COLO829 (cell line): ENCODE results near the gene CLTC.
"Not testable (repeated sequence)": the region's sequence is repeated elsewhere in the genome, so short reads cannot be mapped to it uniquely, and the experiment has no call there.

Experiments
- DNase-seq: peaks from one replicate; pipeline ENCODE4 v3.0.0; 2012; ENCODE audit warnings: low spot score

Gene CLTC

DNA sequence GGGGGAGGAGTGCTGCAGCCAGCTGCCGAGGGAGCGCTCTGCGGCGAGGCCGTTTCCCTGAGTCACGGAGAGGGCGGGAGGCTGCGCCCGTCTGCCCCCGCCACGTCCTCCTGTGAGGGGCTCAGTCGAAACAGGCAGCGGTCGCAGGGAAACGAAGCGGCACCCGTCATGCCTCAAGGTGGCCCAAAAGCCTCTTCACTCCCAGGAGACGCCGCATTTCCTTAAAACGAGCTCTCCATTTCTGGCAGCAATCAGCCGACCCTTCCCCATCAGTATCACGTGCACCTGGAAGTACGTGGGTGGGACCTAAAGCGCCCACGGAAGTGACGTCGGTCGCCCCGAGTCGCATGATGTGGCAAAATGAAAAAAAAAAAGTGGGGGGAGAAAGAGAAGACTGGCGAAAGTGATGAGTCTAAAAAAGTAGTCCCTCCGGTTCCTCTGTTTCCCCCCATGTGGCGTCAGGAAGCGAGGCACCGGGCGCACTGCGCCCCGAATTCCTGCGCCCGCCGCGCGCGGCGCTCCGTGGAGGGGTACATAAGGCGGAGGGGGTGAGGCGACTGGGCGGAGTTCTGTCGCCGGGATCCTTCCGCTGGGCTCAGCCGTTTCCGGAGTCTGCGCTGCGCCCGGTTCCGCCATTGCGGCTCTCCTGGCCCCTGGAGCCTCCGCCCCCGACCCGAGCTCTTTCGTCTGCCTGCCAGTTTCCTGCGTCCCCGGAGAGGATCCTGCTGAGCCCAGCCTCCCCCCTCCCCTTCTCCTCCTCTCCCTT lies at the start of gene CLTC:
TSS of gene CLTC (plus strand) at position 598 of the 766 bp plus-strand sequence. CDS start 237 bp downstream, outside the sequence.
- DNase-seq, result peak; percentile 91

DNA sequence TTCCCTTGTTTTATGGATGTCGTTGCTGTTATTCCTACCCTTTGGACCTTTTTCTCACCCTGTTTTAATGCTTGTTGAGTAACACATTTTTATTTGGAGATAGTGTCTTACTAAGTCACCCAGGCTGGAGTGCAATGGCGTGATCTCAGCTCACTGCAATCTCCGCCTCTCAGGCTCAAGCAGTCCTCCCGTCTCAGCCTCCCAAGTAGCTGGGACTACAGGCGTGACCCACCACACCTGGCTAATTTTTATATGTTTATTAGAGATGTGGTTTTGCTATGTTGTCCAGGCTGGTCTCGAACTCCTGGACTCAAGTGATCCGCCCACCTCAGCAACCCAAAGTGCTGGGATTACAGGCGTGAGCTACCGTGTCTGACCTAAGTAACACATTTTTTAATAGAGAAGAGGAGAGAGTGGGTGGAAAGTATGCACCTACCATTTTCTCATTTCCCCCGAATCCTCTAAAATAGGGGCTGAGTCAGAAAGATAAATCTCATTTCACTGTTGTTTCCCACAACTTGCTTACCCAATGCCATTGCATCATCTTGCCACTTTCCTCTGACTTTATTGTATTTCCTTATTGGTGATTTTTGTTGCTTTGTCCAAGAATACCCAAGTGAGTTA lies 47.3 kb upstream of the CLTC start:
- DNase-seq, result no peak

DNA sequence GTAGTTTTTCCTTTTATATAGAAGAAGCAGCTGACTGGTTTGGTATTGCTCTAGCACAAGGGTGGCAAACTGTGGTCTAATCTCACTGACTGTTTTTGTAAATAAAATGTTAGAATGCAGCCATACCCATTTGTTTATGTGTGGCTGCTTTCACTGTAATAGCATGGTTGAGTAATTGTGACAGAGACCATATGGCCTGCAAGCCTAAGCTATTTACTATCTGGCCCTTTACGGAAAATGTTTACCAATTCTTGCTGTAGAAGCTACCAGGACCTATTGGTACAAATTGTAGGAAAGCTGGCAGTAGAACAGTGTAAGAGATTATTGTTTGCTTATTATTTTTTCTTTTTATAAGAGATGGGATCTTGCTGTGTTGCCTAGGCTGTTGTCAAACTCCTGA lies 35.5 kb upstream of the CLTC start:
- not testable (repeated sequence) for DNase-seq

- no peak for DNase-seq
Observed at GRCh38 chr17:59600169-59600568, 19.5 kb upstream of the CLTC start.

GRCh38 chr17:59601130-59601529 lies 18.6 kb upstream of the CLTC start:
- DNase-seq, result no peak

- no peak for DNase-seq
Observed at GRCh38 chr17:59607061-59607460, 12.6 kb upstream of the CLTC start.

DNA sequence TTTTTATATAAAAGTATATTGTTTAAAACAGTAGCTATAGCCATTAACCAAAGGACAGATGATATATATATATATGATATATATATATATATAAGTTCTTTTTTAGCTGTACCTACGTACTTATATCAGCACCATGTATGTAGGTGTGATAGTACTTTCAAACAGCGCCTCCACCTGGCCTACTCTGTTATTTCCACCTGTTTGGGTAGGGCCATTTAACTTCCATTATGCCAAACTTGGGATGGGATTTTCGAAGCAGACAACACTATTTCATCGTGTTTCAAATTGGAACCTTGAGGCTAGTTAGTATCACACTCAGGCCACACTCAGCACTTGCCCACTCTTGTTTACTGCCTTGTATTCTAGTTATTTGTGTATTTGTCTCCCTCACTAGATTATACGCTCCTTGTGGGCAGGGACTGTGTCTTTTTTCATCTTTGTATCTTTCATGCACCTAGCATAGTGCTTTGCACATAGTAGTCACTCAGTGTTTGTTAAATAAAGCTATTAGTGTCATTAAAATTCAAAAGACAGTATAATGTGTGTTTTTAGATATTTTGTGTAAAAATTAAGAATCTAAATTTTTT lies 11.8 kb upstream of the CLTC start:
- DNase-seq, result no peak

DNA sequence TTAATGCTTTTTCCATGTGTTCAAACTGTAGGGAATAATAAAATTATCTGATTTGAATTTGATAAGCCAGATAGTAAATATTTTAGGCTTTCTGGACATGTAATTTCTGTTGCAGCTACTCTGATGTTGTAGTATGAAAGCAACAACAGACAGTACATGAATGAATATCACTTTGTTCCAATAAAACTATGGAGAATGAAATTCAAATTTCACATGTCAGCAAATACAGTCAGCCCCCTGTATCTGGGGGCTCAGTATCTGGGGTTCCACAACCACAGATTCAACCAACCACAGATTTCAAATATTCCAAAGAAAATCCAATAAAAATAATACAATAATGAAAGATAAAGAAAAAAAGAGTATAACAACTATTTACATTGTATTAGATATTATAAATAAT lies 8.2 kb upstream of the CLTC start:
- DNase-seq, result no peak

DNA sequence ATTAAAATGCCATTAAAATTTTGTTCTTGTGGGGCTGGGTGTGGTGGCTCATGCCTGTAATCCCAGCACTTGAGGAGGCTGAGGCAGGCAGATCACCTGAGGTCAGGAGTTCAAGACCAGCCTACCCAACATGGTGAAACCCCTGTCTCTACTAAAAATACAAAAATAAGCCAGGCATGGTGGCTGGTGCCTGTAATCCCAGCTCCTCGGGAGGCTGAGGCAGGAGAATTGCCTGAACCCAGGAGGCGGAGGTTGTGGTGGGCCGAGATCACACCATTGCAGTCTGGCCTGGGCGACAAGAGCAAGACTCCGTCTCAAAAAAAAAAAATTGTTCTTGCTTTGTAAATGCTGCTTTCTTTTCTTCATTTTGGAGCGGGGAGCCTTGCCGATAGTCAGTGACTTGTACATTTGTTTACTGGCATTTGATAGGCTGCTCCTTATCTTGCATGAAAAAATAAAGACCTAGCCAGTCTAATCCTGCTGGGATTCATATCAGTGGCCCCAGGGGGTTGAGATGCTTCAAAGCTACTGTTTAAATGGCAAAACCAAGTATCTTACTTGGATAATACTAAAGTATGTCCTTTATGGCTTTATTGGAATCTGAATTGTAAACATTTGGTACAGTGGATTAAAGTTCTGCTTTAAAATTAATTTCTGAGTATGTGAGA lies 3.3 kb upstream of the CLTC start:
- DNase-seq, result no peak

DNA sequence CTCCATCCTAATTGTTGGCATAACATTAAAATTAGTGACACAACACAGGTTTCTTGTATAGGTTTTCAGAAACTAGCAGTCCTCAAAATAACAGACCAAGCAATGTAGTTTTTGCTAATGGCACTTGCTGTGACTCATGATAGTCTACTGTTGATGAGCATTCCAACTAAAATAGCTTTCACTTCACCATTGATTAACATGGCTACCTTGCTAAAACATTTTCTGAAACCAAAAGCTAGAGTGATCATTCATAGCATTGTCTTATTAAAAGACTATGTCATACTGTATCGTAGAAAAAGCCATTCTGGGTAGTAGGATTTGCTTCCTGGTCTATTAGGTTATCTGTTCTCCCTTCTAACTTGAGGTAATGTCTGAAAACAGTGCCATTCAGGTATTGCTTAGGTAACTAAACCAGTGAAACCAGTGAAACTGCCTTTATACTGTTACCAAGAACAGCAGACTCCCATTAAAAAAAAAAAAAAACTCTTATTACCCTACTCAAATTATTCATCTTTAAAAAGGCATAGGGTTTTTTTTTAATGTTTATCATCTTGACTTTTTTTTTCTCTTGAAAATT lies 2.5 kb upstream of the CLTC start:
- no peak for DNase-seq

- DNase-seq, result no peak
Observed at GRCh38 chr17:59619035-59619297, 729 bp upstream of the CLTC start.

GRCh38 chr17:59620064-59620359 lies 317 bp downstream of the CLTC start:
- no peak for DNase-seq

- peak; percentile 54 for DNase-seq
Observed at GRCh38 chr17:59620518-59621259, 994 bp downstream of the CLTC start.

DNA sequence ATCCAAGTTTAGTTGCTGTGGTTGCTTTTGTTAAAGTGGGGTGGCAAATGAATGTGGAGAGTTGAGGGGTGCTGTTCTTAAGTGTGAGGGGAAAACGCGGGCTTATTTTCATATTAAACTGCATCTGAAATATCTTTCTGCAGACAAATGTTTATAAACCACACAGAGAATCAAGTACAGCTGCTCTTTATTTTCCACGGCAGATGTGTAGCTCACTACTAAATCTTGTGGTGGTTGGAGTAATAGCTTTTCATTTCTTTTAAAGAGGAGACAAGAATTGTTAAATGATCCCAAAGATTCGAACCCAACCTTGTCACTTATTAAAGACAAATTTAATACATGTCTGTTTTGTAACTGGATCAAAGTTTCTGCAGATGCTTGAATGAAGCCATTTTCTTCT lies 2.1 kb downstream of the CLTC start:
- DNase-seq, result no peak

- DNase-seq, result no peak
Observed at GRCh38 chr17:59623151-59623550, 3.5 kb downstream of the CLTC start.

GRCh38 chr17:59626756-59627155 lies 7.1 kb downstream of the CLTC start:
- no peak for DNase-seq

- no peak for DNase-seq
Observed at GRCh38 chr17:59627274-59627673, 7.6 kb downstream of the CLTC start.

GRCh38 chr17:59627770-59628171 lies 8.1 kb downstream of the CLTC start:
- no peak for DNase-seq

GRCh38 chr17:59629174-59629573 lies 9.5 kb downstream of the CLTC start:
- no peak for DNase-seq

GRCh38 chr17:59631276-59631675 lies 11.6 kb downstream of the CLTC start:
- no peak for DNase-seq

- no peak for DNase-seq
Observed at GRCh38 chr17:59632398-59632797, 12.7 kb downstream of the CLTC start.

GRCh38 chr17:59633658-59634359 lies 14.1 kb downstream of the CLTC start:
- DNase-seq, result no peak
